B cell (primary cell): Measurements from ENCODE around the gene FLNB. TPM values are rescaled to one million over a fixed set of nuclear protein-coding genes. Genes with fewer than 3 reads are reported as not detected.

Experiments
- ATAC-seq: fragments of 200-7000 bp; cut with Tn5 transposase; one replicate; pipeline ENCODE4 v1.10.0; 2021; ENCODE audit warnings: low read depth, mild to moderate bottlenecking, moderate number of reproducible peaks, moderate library complexity
- CTCF ChIA-PET: fragments of 350-600 bp; sonication (Branson Sonifier 250); formaldehyde crosslinking; loops from one replicate; lab custom pipeline; 2021; ENCODE audit warnings: antibody characterized with exemption, inconsistent platforms; lab: Charles Lee
- POLR2A ChIA-PET: fragments of 350-600 bp; sonication (Branson Sonifier 250); formaldehyde crosslinking; loops from one replicate; lab custom pipeline; 2021; ENCODE audit warnings: antibody characterized with exemption; lab: Charles Lee
- DNase-seq: peaks from one replicate; pipeline ENCODE4 v3.0.0; 2013
- H2AFZ ChIP-seq: 2 replicates; pipeline ENCODE4 v1.6.1; 2012; ENCODE audit warnings: mild to moderate bottlenecking, low read depth, low read length; ENCODE audit not compliant: insufficient read depth, poor library complexity, severe bottlenecking
- H3K27ac ChIP-seq, 2 donors: 1 replicate in 1 of 2; 2 replicates in 1 of 2; pipeline ENCODE4 v1.5.1; 2012 to 2013; ENCODE audit warnings: low read length in 2 of 2, mild to moderate bottlenecking in 2 of 2, moderate library complexity in 1 of 2
- H3K27me3 ChIP-seq, 4 experiments: fragments of 200-600 bp in 1 of 4; sonication (generic) in 1 of 4; replicated peaks in 1 of 4; 1 replicate in 2 of 4; 2 replicates in 2 of 4; pipeline versions ENCODE4 v1.6.1 to v1.7.0; 2013 to 2016; ENCODE audit warnings: low read length in 3 of 4, mild to moderate bottlenecking in 2 of 4, mixed read lengths in 1 of 4, moderate library complexity in 1 of 4; ENCODE audit not compliant: insufficient read depth in 4 of 4, control insufficient read depth in 3 of 4; ENCODE audit errors: control extremely low read depth in 1 of 4
- H3K36me3 ChIP-seq, 2 experiments: replicated peaks in 1 of 2; 1 replicate in 1 of 2; 2 replicates in 1 of 2; pipeline versions ENCODE4 v1.6.1 to v1.7.1; 2013; ENCODE audit warnings: low read length in 1 of 2; ENCODE audit not compliant: insufficient read depth in 2 of 2, control insufficient read depth in 1 of 2; ENCODE audit errors: control extremely low read depth in 1 of 2, extremely low read depth in 1 of 2
- H3K4me1 ChIP-seq, 2 donors: fragments of 200-600 bp in 1 of 2; sonication (generic) in 1 of 2; 1 replicate in 1 of 2; 2 replicates in 1 of 2; pipeline versions ENCODE4 v1.5.1 to v1.6.1; 2013 to 2017; ENCODE audit warnings: low read length in 2 of 2; ENCODE audit not compliant: control insufficient read depth in 2 of 2, insufficient read depth in 2 of 2
- H3K4me2 ChIP-seq: replicated peaks from 2 replicates; pipeline ENCODE3; 2012; ENCODE audit warnings: mild to moderate bottlenecking, low read depth, low read length; ENCODE audit not compliant: poor library complexity, severe bottlenecking
- H3K4me3 ChIP-seq, 5 experiments: fragments of 200-600 bp in 1 of 5; sonication (generic) in 1 of 5; 1 replicate in 3 of 5; 2 replicates in 2 of 5; pipeline versions ENCODE4 v1.5.1 to v1.7.0; 2011 to 2016; ENCODE audit warnings: low read length in 4 of 5, mild to moderate bottlenecking in 4 of 5, low read depth in 2 of 5, control low read depth in 1 of 5, moderate library complexity in 1 of 5; ENCODE audit not compliant: insufficient read depth in 1 of 5; ENCODE audit errors: control extremely low read depth in 1 of 5, extremely low read depth in 1 of 5
- H3K79me2 ChIP-seq: fragments of 200-600 bp; sonication (generic); one replicate; pipeline ENCODE4 v1.6.0; 2016; ENCODE audit warnings: low read length; ENCODE audit not compliant: control insufficient read depth, insufficient read depth
- H3K9ac ChIP-seq: fragments of 200-600 bp; sonication (generic); 2 replicates; pipeline ENCODE4 v1.6.1; 2017; ENCODE audit warnings: mild to moderate bottlenecking, low read length, moderate library complexity
- H3K9me3 ChIP-seq, 3 donors: one replicate each; pipeline versions ENCODE4 v1.6.1 to v1.7.1; 2013; ENCODE audit warnings: low read length in 2 of 3; ENCODE audit not compliant: control insufficient read depth in 2 of 3, insufficient read depth in 1 of 3; ENCODE audit errors: control extremely low read depth in 1 of 3
- H4K20me1 ChIP-seq: 2 replicates; pipeline ENCODE4 v1.6.0; 2012; ENCODE audit warnings: mild to moderate bottlenecking, low read length; ENCODE audit not compliant: insufficient read depth, control insufficient read depth, poor library complexity, severe bottlenecking
- H3K27ac Mint-ChIP-seq: one replicate; pipeline ENCODE4 v1.8.0; 2021; ENCODE audit warnings: mixed read lengths
- H3K27me3 Mint-ChIP-seq: one replicate; pipeline ENCODE4 v1.8.0; 2021; ENCODE audit warnings: mixed read lengths
- H3K4me1 Mint-ChIP-seq: one replicate; pipeline ENCODE4 v1.8.0; 2021; ENCODE audit warnings: mixed read lengths
- H3K4me3 Mint-ChIP-seq: one replicate; pipeline ENCODE4 v1.8.0; 2021; ENCODE audit warnings: mixed read lengths
- H3K9me3 Mint-ChIP-seq: one replicate; pipeline ENCODE4 v1.8.0; 2022; ENCODE audit warnings: mixed read lengths; ENCODE audit not compliant: insufficient read depth
- CTCF ChIP-seq: fragments of 200-600 bp; IDR thresholded peaks from one replicate; pipeline ENCODE4 v1.8.0; 2022; ENCODE audit warnings: antibody characterized with exemption, mild to moderate bottlenecking
- EZH2 ChIP-seq: IDR thresholded peaks from 2 replicates; pipeline ENCODE4 v1.6.1; 2012; ENCODE audit warnings: borderline replicate concordance, low read depth, mild to moderate bottlenecking, moderate library complexity, low read length; ENCODE audit not compliant: insufficient read depth, poor library complexity, severe bottlenecking
- WGBS: methylation state at CpG from one replicate; pipeline ENCODE4 v1.1.5; 2013; ENCODE audit warnings: missing lambda C conversion rate; ENCODE audit not compliant: insufficient coverage; 5-methylcytosine and 5-hydroxymethylcytosine counted together
- intact Hi-C: fragments of 100-400 bp; cut with micrococcal nuclease; formaldehyde crosslinking; loops from one replicate; pipeline ENCODE4 v1.10.0; 2022
- polyA plus RNA-seq: library from polyadenylated mRNA; depleted of rRNA; stranded (reverse); fragments of >200 nt; gene quantifications from 2 replicates; pipeline ENCODE4 v1.2.3, GENCODE V29; 2012
- total RNA-seq, 2 donors: library from RNA; stranded (reverse); fragments of 120-200 nt in 1 of 2; gene quantifications; 1 replicate in 1 of 2; 2 replicates in 1 of 2; pipeline versions ENCODE4 v1.2.3 to v1.2.4, GENCODE V29; 2013 to 2022

FLNB gene
- total and polyA plus RNA-seq, 2 donors (not counting 1 experiment from before 2014, with no cell fraction given), result 25.5 to 28.3 TPM

GRCh38 chr3:58015520-58015915 is 7.3 kb downstream of the FLNB start:
- ATAC-seq (no peak), DNase-seq (no peak)
- Histone ChIP-seq H2AFZ (no peak overlapping the region), H3K27ac (no peak overlapping the region), H3K4me2 (no peak overlapping the region), H3K4me1 (peaks cover 0 to 3% of the 10 kb centered on the region in 2 donors), H4K20me1 (peaks cover 24% of the 10 kb centered on the region), H3K4me3 (no peak overlapping the region), H3K9me3 (no peaks in the 10 kb centered on the region), H3K79me2 (peaks cover 66% of the 10 kb centered on the region), H3K36me3 (no peaks in the 10 kb centered on the region), H3K27me3 (no peaks in the 10 kb centered on the region), H3K9ac (no peak overlapping the region)
- Mint-ChIP-seq H3K27ac (no peak overlapping the region), H3K4me3 (no peak overlapping the region), H3K4me1 (peaks cover 18% of the 10 kb centered on the region), H3K27me3 (no peaks in the 10 kb centered on the region), H3K9me3 (no peaks in the 10 kb centered on the region)
- TF ChIP-seq EZH2 (no peak), CTCF (no peak)
- CTCF ChIA-PET, result no interaction called here
- 98% methylated on average over 3 of the region's 3 CpGs for WGBS
- intact Hi-C loops, result no loop called here
- POLR2A ChIA-PET, result no interaction called here

GRCh38 chr3:58016710-58017109 is 8.5 kb downstream of the FLNB start:
- no peaks in the 10 kb centered on the region for H3K36me3 ChIP-seq
- H3K4me1 Mint-ChIP-seq, result peaks cover 18% of the 10 kb centered on the region
- DNase-seq (no peak), ATAC-seq (no peak)
- H3K27ac Mint-ChIP-seq, result no peak overlapping the region
- peaks cover 24% of the 10 kb centered on the region for H4K20me1 ChIP-seq
- POLR2A ChIA-PET, result no interaction called here
- peaks cover 66% of the 10 kb centered on the region for H3K79me2 ChIP-seq
- no peak overlapping the region for H3K4me3 ChIP-seq
- H3K27ac ChIP-seq, result no peak overlapping the region
- TF ChIP-seq EZH2, result no peak
- no peak for TF ChIP-seq CTCF
- H3K4me3 Mint-ChIP-seq, result no peak overlapping the region
- no peak overlapping the region for H2AFZ ChIP-seq
- H3K4me2 ChIP-seq, result no peak overlapping the region
- intact Hi-C loops, result no loop called here
- H3K9ac ChIP-seq, result no peak overlapping the region
- H3K4me1 ChIP-seq, result peaks cover 0 to 3% of the 10 kb centered on the region in 2 donors
- H3K9me3 ChIP-seq, result no peaks in the 10 kb centered on the region
- CTCF ChIA-PET, result no interaction called here
- no peaks in the 10 kb centered on the region for H3K27me3 Mint-ChIP-seq
- no peaks in the 10 kb centered on the region for H3K27me3 ChIP-seq
- H3K9me3 Mint-ChIP-seq, result no peaks in the 10 kb centered on the region
- WGBS, result no CpG with 5 or more reads among the region's 1 CpG
